Pancreas (tissue), 10 donors: ENCODE data around the gene NFXL1. TPM values are rescaled to one million over a fixed set of nuclear protein-coding genes. Genes with fewer than 3 reads are reported as not detected.

Source experiments
- ATAC-seq, 4 donors: fragments of 200-7000 bp; cut with Tn5 transposase; one replicate each; pipeline versions ENCODE4 v1.8.0 to v1.9.1; 2020; ENCODE audit warnings: mild to moderate bottlenecking in 4 of 4, moderate library complexity in 4 of 4
- DNase-seq, 6 donors: peaks; one replicate each; pipeline ENCODE4 v3.0.0-alpha.2; 2020
- FAIRE-seq: peaks from 2 replicates; lab custom pipeline; 2012; peaks lifted over from hg19 to GRCh38; lab: Jason Lieb, UNC
- H3K27ac ChIP-seq, 4 donors: fragments of 200-600 bp; sonication (generic); 1 replicate in 3 of 4; 2 replicates in 1 of 4; pipeline versions ENCODE4 v1.5.0 to v1.8.0; 2020
- H3K27me3 ChIP-seq, 4 donors: fragments of 200-600 bp; one replicate each; pipeline ENCODE4 v1.8.0; 2021
- H3K36me3 ChIP-seq, 3 donors: fragments of 200-600 bp; sonication (generic) in 1 of 3; one replicate each; pipeline versions ENCODE4 v1.5.0 to v1.8.0; 2020 to 2021
- H3K4me1 ChIP-seq, 3 donors: fragments of 200-600 bp; one replicate each; pipeline ENCODE4 v1.8.0; 2021
- H3K4me3 ChIP-seq, 4 donors: fragments of 200-600 bp; sonication (generic) in 2 of 4; one replicate each; pipeline versions ENCODE4 v1.5.0 to v1.8.0; 2020 to 2021
- H3K9me3 ChIP-seq, 4 donors: fragments of 200-600 bp; one replicate each; pipeline ENCODE4 v1.8.0; 2021
- WGBS, 2 donors: extraction: QIAGEN DNeasy Blood & Tissue Kit; methylation state at CpG; one replicate each; pipeline ENCODE4 v1.1.7; 2013; 5-methylcytosine and 5-hydroxymethylcytosine counted together
- intact Hi-C, 3 donors: fragments of 100-400 bp; cut with DNase I; formaldehyde crosslinking; loops; one replicate each; pipeline versions ENCODE4 v1.11.1 to v1.14.2; 2022
- polyA plus RNA-seq, 2 donors: library from polyadenylated mRNA; stranded (reverse); fragments of 200-250 nt; gene quantifications; one replicate each; pipeline ENCODE4 v1.2.3, GENCODE V29; 2013
- total RNA-seq, 6 donors: library from RNA; stranded (reverse); fragmentation: NEBNext Ultra II Directional in 4 of 6; extraction: Animal tissue kit (Norgen Biotek cat#: 25700) in 4 of 6; gene quantifications; one replicate each; pipeline versions ENCODE4 v1.2.1 to v1.2.4, GENCODE V29; 2021 to 2023
- TF ChIP-seq, protein P1 (sequence below), 4 donors: fragments of 200-600 bp; sonication (generic) in 3 of 4; IDR thresholded peaks; one replicate each; pipeline versions ENCODE4 v1.5.0 to v1.8.0; 2021; ENCODE audit warnings: antibody characterized with exemption in 4 of 4
- donor health status: healthy with polysubstance abuse.
- donor health status: DM: no; HTN: no; CAD: no; lungs with moderate emphysema.
- donor health status: DM: no; HTN: no; CAD: no.
- donor health status: control.
- donor health status: control.
- donor health status: Bipolar disorder and iron deficiency.
- donor health status: DM: yes; HTN: yes; CAD: no.
- donor health status: DM: no; HTN: no; CAD: no.
- donor health status: DM: no; HTN: no; CAD: no.
- donor health status: DM: yes; HTN: yes; CAD: no.

The NFXL1 gene
- total and polyA plus RNA-seq, 8 donors, result 7.5 to 11.5 (median 9.7) TPM

DNA sequence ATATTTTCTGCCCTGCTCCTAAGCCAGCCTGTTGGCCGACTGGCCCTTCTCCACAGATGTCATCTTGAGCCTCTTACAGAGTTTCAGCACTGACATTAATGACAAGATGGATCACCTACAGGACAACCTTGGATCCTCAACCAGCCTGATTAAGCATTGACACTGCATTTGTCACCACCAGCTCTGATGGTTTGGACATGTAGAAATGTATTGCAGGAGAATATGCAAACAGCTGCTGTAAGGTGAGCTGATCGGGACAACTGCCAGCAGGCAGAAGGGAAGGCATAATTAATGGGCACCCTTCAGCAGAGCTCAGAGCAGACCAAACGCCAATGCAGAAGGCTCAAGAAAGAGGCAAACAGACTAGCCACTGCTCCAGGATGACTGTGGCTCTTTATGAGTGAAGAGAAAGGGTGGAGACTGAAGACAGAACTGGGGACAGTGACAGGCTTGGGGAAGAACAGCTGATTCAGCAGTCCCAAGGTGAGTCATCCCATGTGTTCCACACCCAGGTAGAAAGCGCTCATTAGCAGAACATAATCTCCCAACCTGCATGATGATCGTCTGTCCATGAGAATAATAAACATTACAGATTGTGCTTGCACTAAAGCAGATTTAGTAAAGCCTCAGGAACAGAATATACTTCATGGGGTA lies 83.2 kb downstream of the NFXL1 start:
- DNase-seq (no peak), FAIRE-seq (no peak), ATAC-seq (peak in 2 of 4 donors; percentile 31 to 52)
- H3K36me3 ChIP-seq, result no peaks in the 10 kb centered on the region
- H3K4me3 ChIP-seq, result no peak overlapping the region
- peaks cover 0 to 5% (median 3%) of the 10 kb centered on the region in 3 donors for H3K4me1 ChIP-seq
- intact Hi-C loops, result loop anchor here in 2 of 3 donors (10.0 kb wide), 3 partner anchors 126 to 156 kb away; no protein-coding TSS in a partner anchor
- 55 to 61% methylated on average over 5 of the region's 5 CpGs for WGBS, 2 donors
- TF ChIP-seq, protein P1, sequence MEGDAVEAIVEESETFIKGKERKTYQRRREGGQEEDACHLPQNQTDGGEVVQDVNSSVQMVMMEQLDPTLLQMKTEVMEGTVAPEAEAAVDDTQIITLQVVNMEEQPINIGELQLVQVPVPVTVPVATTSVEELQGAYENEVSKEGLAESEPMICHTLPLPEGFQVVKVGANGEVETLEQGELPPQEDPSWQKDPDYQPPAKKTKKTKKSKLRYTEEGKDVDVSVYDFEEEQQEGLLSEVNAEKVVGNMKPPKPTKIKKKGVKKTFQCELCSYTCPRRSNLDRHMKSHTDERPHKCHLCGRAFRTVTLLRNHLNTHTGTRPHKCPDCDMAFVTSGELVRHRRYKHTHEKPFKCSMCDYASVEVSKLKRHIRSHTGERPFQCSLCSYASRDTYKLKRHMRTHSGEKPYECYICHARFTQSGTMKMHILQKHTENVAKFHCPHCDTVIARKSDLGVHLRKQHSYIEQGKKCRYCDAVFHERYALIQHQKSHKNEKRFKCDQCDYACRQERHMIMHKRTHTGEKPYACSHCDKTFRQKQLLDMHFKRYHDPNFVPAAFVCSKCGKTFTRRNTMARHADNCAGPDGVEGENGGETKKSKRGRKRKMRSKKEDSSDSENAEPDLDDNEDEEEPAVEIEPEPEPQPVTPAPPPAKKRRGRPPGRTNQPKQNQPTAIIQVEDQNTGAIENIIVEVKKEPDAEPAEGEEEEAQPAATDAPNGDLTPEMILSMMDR (IDR thresholded peaks at IDR 0.05), result no peak
- H3K27me3 ChIP-seq, result peaks cover 0 to 3% (median 0%) of the 10 kb centered on the region in 4 donors
- no peaks in the 10 kb centered on the region for H3K9me3 ChIP-seq
- H3K27ac ChIP-seq, result no peak overlapping the region

DNA sequence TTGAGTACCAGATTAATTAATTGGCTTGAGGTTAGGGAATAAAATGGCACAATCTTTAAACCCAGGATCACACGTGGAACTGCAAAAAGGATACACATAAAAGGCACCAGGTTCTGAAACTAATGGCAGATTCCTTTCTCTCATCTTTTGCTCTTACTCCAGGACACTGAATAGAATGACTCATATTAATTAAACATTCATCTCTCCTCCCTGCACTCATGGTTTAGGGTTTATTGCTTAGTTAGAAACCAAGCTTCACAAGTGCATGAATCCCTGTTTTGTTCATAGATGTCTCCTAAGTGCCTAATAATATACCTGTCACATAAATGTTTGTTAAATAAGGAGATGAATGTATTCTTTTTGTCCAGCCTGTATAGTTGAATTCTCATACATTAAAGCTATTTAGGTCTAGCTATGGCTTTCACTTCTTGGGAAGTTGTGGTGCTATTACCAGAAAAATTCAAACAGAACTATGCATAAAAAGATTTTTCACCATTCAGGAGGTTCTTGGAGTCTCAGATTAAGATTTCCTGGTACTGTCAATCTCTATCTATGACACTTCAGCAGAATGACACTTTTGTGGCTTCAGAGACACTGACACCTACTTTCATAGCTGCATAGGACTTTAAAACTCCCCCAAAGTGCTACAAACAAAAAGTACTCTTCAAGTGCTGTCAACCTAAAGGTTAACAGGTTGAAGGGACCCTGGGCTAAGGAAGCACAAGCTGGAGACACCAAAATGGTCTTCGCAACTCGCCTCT lies 83.9 kb downstream of the NFXL1 start:
- H3K4me1 ChIP-seq, result no peaks in the 10 kb centered on the region
- intact Hi-C loops, result loop anchor here in 2 of 3 donors (10.0 kb wide), 3 partner anchors 126 to 156 kb away; no protein-coding TSS in a partner anchor
- H3K27me3 ChIP-seq, result peaks cover 0 to 3% (median 0%) of the 10 kb centered on the region in 4 donors
- DNase-seq (no peak), ATAC-seq (no peak), FAIRE-seq (no peak)
- no peaks in the 10 kb centered on the region for H3K36me3 ChIP-seq
- H3K9me3 ChIP-seq, result no peaks in the 10 kb centered on the region
- TF ChIP-seq, protein P1 (IDR thresholded peaks at IDR 0.05), result no peak
- 75 to 80% methylated on average over 3 of the region's 3 CpGs for WGBS, 2 donors
- no peak overlapping the region for H3K27ac ChIP-seq
- H3K4me3 ChIP-seq, result no peak overlapping the region

DNA sequence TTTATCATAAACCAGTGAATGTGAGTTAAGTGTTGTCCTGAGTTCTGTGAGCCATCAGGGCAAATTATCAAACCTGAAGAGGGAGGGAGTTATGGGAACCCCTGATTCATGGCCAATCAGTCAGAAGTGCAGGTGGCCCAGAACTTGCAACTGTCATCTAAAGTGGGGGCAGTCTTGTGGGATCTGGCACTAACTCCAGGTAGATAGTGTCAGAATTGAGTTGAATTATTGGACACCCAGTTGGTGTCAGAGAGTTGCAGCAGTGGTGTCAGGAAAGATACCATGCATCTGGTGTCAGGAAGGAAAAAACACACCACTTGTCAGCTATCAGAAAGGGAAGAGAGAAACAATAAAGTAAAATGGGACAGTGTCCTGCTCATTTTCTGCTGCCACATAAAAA lies 84.9 kb downstream of the NFXL1 start:
- TF ChIP-seq, protein P1 (IDR thresholded peaks at IDR 0.05), result no peak
- no peaks in the 10 kb centered on the region for H3K4me1 ChIP-seq
- DNase-seq, result no peak
- intact Hi-C loops, result no loop called here
- no peaks in the 10 kb centered on the region for H3K9me3 ChIP-seq
- H3K36me3 ChIP-seq, result no peaks in the 10 kb centered on the region
- FAIRE-seq, result no peak
- no peak overlapping the region for H3K4me3 ChIP-seq
- H3K27ac ChIP-seq, result no peak overlapping the region
- peaks cover 0 to 3% (median 0%) of the 10 kb centered on the region in 4 donors for H3K27me3 ChIP-seq
- no peak for ATAC-seq

DNA sequence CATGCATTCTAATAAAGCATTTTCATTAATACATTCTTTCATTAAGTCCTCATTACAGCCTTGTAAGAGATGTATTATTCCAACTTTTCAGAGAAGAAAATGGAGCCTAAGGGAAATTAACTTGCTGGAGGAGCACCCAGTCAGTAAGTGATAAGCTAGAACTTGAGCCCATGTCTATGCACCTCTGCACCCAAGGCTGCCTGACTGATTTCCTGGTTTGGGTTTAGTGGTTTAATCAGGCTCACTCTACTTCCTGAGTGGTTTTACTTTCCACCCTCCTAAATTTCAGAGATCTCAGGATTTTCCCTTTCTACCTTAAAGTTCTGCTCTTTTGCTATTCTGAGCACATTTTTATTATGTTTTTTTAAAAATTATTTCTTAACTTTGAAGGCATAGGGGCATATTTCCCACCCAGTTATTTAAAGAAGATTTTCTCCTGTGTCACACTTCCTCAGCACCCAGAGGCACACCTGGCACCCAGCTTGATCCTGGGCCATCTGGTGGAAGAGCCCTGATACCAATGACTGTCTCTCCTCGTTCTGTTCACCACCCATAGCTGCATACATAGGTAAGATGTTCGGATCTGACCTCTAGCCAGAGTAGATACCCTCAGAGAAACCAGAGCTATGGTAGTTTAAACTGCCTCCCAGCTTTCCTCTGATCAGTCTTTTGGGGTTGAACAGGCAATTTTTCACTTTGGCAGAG lies 86.9 kb downstream of the NFXL1 start:
- DNase-seq, result no peak
- no peak for ATAC-seq
- H3K4me1 ChIP-seq, result no peaks in the 10 kb centered on the region
- no peaks in the 10 kb centered on the region for H3K9me3 ChIP-seq
- H3K27me3 ChIP-seq, result no peaks in the 10 kb centered on the region
- 66 to 76% methylated on average over 2 of the region's 2 CpGs for WGBS, 2 donors
- FAIRE-seq, result no peak
- no peak overlapping the region for H3K27ac ChIP-seq
- TF ChIP-seq, protein P1 (IDR thresholded peaks at IDR 0.05), result no peak
- no peaks in the 10 kb centered on the region for H3K36me3 ChIP-seq
- intact Hi-C loops, result no loop called here
- H3K4me3 ChIP-seq, result no peak overlapping the region
